Mesodermal cell (in vitro differentiated cells): Measurements from ENCODE around the gene ABITRAM.

Source experiments
- H3K27ac ChIP-seq: 2 replicates; pipeline ENCODE4 v1.7.0; 2013; ENCODE audit warnings: mild to moderate bottlenecking, low read depth, low read length, moderate library complexity; ENCODE audit not compliant: severe bottlenecking
- H3K36me3 ChIP-seq: 2 replicates; pipeline ENCODE4 v1.7.1; 2013; ENCODE audit warnings: mild to moderate bottlenecking, low read length, moderate library complexity; ENCODE audit not compliant: control insufficient read depth, insufficient read depth
- H3K4me1 ChIP-seq: one replicate; pipeline ENCODE4 v1.7.1; 2013; ENCODE audit warnings: mild to moderate bottlenecking, low read length; ENCODE audit not compliant: insufficient read depth, control insufficient read depth, poor library complexity, severe bottlenecking
- H3K4me3 ChIP-seq: 2 replicates; pipeline ENCODE4 v1.7.0; 2013; ENCODE audit warnings: low read length, control low read depth, mild to moderate bottlenecking; ENCODE audit not compliant: insufficient read depth, poor library complexity, severe bottlenecking; ENCODE audit errors: extremely low read depth
- H3K9me3 ChIP-seq: 2 replicates; pipeline ENCODE4 v1.7.1; 2013; ENCODE audit warnings: mild to moderate bottlenecking, low read length, moderate library complexity; ENCODE audit not compliant: control insufficient read depth
- WGBS, 2 experiments: methylation state at CpG; one replicate each; pipeline ENCODE4 v1.1.5; 2013; ENCODE audit warnings: missing lambda C conversion rate in 2 of 2; ENCODE audit not compliant: insufficient coverage in 2 of 2; 5-methylcytosine and 5-hydroxymethylcytosine counted together

The ABITRAM gene

GRCh38 chr9:108928386-108928785 is 5.8 kb upstream of the ABITRAM start:
- H3K9me3 ChIP-seq, result no peaks in the 10 kb centered on the region
- H3K4me1 ChIP-seq, result no peaks in the 10 kb centered on the region
- peaks cover 58% of the 10 kb centered on the region for H3K36me3 ChIP-seq
- 89 to 100% methylated on average over 1 to 2 of the region's 2 CpGs for WGBS, 2 experiments
- no peak overlapping the region for H3K27ac ChIP-seq
- no peak overlapping the region for H3K4me3 ChIP-seq

- peak overlapping the region; percentile 85 for H3K27ac ChIP-seq
- 1 to 8% methylated on average over 15 to 22 of the region's 25 CpGs for WGBS, 2 experiments
Observed at GRCh38 chr9:108933231-108933717, 926 bp upstream of the ABITRAM start.

GRCh38 chr9:108933718-108934322 is 380 bp upstream of the ABITRAM start, which contains the start of gene ELP1:
TSS of gene ELP1 (minus strand) at chr9:108934124. CDS start at chr9:108931146, 2,978 bp downstream.
- WGBS, 2 experiments, result 0% methylated on average over 33 to 46 of the region's 48 CpGs
- peaks cover 33% of the 10 kb centered on the region for H3K36me3 ChIP-seq
- H3K27ac ChIP-seq, result peak within 1 kb of the TSS; percentile 85
- H3K9me3 ChIP-seq, result no peaks in the 10 kb centered on the region
- no peaks in the 10 kb centered on the region for H3K4me1 ChIP-seq
- H3K4me3 ChIP-seq, result peak within 1 kb of the TSS; percentile 88

More at GRCh38 chr9:108933231-108933717, 926 bp upstream of the ABITRAM start:
- Histone ChIP-seq H3K9me3 (no peaks in the 10 kb centered on the region), H3K4me3 (peak overlapping the region; percentile 88), H3K36me3 (peaks cover 32% of the 10 kb centered on the region), H3K4me1 (no peaks in the 10 kb centered on the region)

GRCh38 chr9:108937561-108938305 is 3.5 kb downstream of the ABITRAM start:
- Histone ChIP-seq H3K36me3 (peaks cover 52% of the 10 kb centered on the region), H3K4me1 (no peaks in the 10 kb centered on the region), H3K9me3 (no peaks in the 10 kb centered on the region), H3K27ac (no peak overlapping the region), H3K4me3 (no peak overlapping the region)
- WGBS, 2 experiments, result 71 to 88% methylated on average over 1 of the region's 5 CpGs

GRCh38 chr9:108939975-108940374 is 5.8 kb downstream of the ABITRAM start:
- Histone ChIP-seq H3K36me3 (peaks cover 60% of the 10 kb centered on the region), H3K4me1 (no peaks in the 10 kb centered on the region), H3K27ac (no peak overlapping the region), H3K9me3 (no peaks in the 10 kb centered on the region), H3K4me3 (no peak overlapping the region)
- WGBS, 2 experiments, result no CpG with 5 or more reads among the region's 4 CpGs

GRCh38 chr9:108950168-108950567 is 16.0 kb downstream of the ABITRAM start:
- H3K9me3 ChIP-seq, result no peaks in the 10 kb centered on the region
- H3K4me3 ChIP-seq, result no peak overlapping the region
- no CpG with 5 or more reads among the region's 1 CpG for WGBS, 2 experiments
- peaks cover 8% of the 10 kb centered on the region for H3K36me3 ChIP-seq
- H3K4me1 ChIP-seq, result no peaks in the 10 kb centered on the region
- no peak overlapping the region for H3K27ac ChIP-seq

- no CpG with 5 or more reads among the region's 2 CpGs for WGBS, 2 experiments
- peaks cover 8% of the 10 kb centered on the region for H3K36me3 ChIP-seq
- no peaks in the 10 kb centered on the region for H3K9me3 ChIP-seq
- H3K4me1 ChIP-seq, result no peaks in the 10 kb centered on the region
- H3K4me3 ChIP-seq, result no peak overlapping the region
- no peak overlapping the region for H3K27ac ChIP-seq
Observed at GRCh38 chr9:108951578-108951977, 17.4 kb downstream of the ABITRAM start.

GRCh38 chr9:108953983-108954574 is 19.9 kb downstream of the ABITRAM start:
- Histone ChIP-seq H3K9me3 (no peaks in the 10 kb centered on the region), H3K36me3 (peaks cover 3% of the 10 kb centered on the region), H3K4me3 (no peak overlapping the region), H3K4me1 (no peaks in the 10 kb centered on the region), H3K27ac (no peak overlapping the region)
- WGBS, 2 experiments, result no CpG with 5 or more reads among the region's 3 CpGs

- Histone ChIP-seq H3K9me3 (no peaks in the 10 kb centered on the region), H3K4me3 (no peak overlapping the region), H3K36me3 (peaks cover 6% of the 10 kb centered on the region), H3K4me1 (no peaks in the 10 kb centered on the region), H3K27ac (no peak overlapping the region)
- no CpG with 5 or more reads among the region's 4 CpGs for WGBS, 2 experiments
Observed at GRCh38 chr9:108956022-108956630, 21.9 kb downstream of the ABITRAM start.

- H3K36me3 ChIP-seq, result peaks cover 11% of the 10 kb centered on the region
- no peaks in the 10 kb centered on the region for H3K9me3 ChIP-seq
- no peak overlapping the region for H3K27ac ChIP-seq
- H3K4me1 ChIP-seq, result no peaks in the 10 kb centered on the region
- no peak overlapping the region for H3K4me3 ChIP-seq
Observed at GRCh38 chr9:108956631-108957026, 22.4 kb downstream of the ABITRAM start.
